Activated CD4-positive, alpha-beta T cell treated with anti-CD3 and anti-CD28 coated beads, Interleukin-2, amount 50 U/mL, for 4 hours (primary cell): ENCODE results near the gene MPHOSPH6.
A peak's percentile ranks its signal among the peaks of the same experiment; 100 is the strongest.
"Not testable (repeated sequence)": the region's sequence is repeated elsewhere in the genome, so short reads cannot be mapped to it uniquely, and the experiment has no call there.

Source experiments
- DNase-seq, 2 experiments: peaks; one replicate each; pipeline ENCODE4 v3.0.0-alpha.2; 2020

MPHOSPH6 gene

DNA sequence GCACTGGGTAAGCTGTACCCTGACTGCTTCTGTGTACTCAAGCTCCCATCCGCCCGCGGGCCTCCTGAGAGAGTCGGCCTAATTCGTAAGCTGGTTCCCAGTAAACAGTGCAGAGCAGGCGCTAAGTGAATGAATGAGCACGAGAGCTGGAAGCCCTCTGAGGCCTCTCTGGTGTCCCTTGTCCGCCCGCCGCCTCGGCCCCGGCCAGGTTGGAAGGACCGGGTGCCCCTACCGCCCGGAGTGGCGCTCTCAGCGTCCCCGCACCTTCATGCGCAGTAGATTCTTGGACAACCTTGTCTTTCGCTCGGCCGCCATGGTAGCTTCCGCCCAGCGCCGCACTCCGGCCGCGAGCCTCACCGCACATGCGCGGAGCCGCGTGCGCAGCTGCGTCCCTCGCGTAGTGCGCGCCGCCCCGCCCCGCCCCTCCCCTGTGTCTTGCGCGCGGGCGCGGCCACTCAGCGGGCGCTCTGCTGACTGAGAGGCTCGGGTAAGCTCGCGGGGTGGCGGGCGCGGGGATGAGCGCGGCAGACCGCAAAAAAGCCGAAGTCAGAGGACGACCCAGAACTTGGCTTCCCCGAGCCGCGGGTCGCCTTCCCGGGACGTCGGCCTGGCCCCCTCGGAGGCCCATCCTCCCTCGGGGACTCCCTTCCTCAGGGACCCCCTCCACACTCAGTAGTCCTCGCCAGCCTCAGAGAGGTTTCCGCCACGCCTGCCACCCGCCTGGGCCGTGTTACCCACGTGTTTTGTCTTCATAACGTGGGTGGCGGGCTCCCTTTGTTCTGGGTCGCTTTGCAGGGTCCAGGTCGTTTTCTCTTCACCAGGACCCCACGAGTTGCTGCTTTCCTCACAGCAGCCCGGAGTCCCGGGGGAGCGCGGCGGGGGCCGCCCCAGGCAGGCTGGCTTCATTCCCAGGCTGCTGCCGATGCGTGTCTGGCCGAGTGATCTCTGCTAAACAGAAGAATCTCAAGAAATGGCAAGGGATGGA is at the start of gene MPHOSPH6:
TSS of gene MPHOSPH6 (minus strand) at position 364 of the 985 bp plus-strand sequence. CDS start at position 315, 49 bp downstream.
- peak; percentile 85 to 88 for DNase-seq

DNA sequence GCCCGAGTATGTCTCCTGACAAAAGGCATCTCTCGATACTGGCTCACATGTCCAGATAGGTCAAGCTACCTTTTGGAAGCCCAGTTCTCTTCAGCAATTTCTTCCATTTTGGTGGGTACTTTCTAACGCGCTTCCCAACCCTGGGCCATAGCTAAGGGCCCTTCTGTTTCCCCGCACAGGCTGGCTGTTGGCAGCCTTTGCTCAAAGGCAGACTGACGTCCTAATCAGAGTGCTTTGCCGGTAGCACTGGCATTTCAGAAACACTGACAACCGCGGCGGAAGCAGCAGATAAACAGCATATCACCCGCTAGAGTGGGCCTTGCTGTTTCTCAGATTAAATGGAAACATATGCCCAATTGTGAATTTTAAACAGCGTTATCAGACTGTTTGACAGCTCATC is 49.3 kb upstream of the MPHOSPH6 start:
- DNase-seq, result no peak

GRCh38 chr16:82209314-82209713 is 39.3 kb upstream of the MPHOSPH6 start:
- DNase-seq, result not testable (repeated sequence)

DNA sequence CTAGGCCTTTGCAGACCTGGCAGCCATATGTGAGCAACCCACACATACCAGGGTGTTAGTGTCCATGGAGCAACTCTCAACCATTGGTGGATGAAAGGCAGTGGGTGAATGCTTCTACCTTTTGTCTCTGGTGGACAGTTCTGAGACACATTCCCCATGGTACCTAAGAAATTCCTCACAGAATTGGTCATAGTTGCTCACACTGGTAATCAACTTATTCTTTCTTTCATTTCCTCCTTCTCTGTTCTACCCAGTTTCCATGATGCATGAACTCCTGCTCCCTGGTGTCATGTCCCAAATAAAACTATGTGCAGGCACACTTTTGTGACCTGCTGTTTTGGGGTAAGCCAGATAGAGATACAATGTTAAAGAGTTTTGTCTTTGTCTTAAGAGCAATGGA is 33.2 kb upstream of the MPHOSPH6 start:
- no peak for DNase-seq

DNA sequence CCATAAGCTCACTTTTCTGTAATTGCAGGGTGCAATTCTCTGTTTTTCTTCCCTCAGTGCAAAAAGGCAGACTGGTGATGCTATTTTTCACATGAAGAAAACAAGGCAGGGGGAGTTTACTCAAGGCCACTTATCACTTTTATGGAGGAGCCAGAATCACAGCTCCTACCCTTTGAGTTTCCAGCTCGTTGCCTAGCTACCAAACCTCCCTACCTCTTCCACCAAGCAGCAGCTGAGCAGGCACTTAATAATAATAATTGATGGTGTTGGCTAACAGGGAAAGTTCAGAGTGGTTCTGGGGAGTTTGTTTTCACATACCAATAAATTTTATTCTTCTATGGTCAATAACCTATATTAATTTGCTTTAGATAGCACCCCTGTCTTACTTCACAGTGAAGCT is 31.9 kb upstream of the MPHOSPH6 start:
- DNase-seq, result no peak

DNA sequence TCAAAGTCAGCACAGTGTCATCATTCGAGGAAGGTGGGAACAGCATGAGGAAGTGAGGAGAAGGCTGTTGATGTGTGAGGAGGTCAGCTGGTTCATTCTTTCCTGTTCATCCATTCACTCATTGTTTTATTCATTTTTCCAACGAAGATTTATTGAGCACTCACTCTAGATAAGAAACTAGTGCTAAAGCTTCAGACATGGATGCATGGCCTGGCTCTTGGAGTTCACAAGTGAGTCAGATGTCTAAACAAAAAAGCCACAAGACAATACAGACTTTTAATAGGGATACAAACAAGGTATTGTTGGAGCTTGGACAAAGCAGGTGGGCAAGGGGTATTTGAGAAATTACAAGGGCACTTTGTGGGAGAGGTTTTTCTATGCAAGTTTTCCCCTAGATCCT is 31.3 kb upstream of the MPHOSPH6 start:
- no peak for DNase-seq

DNA sequence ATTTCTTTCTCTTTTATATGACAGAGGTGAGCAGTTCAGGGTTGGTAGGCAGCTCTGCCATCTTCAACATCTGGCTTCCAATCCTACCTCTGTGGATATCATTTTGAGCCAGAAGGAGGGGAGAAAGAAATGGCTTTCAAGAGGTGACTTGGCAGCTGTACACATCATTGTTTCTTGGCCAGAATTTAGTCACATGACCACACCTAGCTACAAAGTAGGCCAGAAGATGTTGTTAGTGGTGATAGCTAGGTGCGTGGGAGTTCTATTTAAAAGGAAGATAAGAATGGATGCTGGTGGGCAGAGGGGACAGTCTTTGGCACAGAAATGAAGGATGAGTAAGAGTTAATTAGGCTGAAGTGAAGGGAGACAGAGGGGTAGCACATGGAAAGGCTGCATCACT is 29.2 kb upstream of the MPHOSPH6 start:
- no peak for DNase-seq

GRCh38 chr16:82197540-82198240 is 27.7 kb upstream of the MPHOSPH6 start:
- no peak for DNase-seq

DNA sequence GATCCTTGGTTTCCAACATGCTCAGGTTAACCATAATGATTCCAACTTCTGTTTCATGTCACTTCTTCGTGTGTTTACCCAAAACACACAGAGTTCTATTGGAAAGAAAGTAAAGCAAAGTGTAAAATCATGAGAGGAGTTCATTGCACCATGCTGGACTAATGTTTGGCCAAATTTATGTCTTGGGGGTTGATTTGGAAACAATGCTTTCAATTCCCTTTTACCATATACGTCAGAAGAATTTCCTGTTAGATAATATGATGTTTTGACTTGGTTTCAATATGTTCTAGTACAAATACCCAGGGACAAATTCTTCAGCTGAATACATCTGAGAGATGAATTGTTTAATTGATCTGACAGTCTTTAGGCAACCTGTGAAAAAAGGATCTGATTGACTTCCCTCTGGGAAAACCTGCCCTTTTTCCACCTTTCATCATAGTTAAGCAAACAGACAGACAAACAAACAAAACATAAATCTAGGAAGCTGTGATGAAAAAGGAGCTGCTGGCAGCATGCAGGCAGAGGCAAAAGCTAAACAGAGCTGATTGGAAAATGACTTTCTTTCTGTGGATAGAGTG is 26.0 kb upstream of the MPHOSPH6 start:
- no peak for DNase-seq

GRCh38 chr16:82194086-82194485 is 24.1 kb upstream of the MPHOSPH6 start:
- DNase-seq, result no peak

DNA sequence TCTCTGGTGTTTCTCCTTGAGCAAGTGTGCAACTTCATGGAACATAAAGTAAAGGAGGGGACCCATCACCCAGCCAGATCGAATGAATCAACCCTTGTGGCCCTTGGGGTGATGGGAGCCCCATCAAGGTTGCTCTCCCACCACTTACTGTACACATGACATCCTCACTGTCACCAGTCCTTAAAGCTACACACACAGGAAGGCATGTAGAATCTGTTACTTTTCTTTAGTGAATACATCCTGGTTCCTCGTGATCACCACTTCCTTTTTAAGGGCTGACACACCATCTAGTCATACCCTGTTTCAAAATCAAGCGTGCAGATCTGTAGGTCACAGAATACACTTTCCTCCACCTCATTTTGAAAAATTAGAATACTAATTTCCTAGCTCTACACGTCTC is 22.6 kb upstream of the MPHOSPH6 start:
- DNase-seq, result no peak

- DNase-seq, result no peak
Measured at GRCh38 chr16:82190386-82190785, 20.4 kb upstream of the MPHOSPH6 start.

GRCh38 chr16:82187829-82188228 is 17.8 kb upstream of the MPHOSPH6 start:
- no peak for DNase-seq

DNA sequence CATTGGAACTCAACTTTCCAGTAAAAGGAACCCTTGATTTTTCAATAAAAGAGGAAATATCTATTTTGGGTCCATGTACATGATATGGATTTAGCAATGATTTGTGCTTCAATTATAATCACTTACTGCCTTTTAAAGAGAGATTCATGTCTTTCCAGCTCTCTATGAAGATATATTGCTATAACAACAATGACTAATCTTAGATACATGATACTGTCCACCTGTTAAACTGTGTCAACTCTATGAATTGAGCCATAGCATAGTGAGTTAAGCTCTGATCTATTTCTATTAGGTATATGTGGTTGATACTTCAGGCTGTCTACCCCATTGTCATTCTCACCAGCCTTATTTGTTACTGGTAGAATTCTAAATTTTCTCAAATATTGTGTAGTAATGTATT is 15.0 kb upstream of the MPHOSPH6 start:
- DNase-seq, result no peak

- no peak for DNase-seq
Measured at GRCh38 chr16:82184213-82184612, 14.2 kb upstream of the MPHOSPH6 start.

GRCh38 chr16:82183004-82183397 is 13.0 kb upstream of the MPHOSPH6 start:
- DNase-seq, result no peak

DNA sequence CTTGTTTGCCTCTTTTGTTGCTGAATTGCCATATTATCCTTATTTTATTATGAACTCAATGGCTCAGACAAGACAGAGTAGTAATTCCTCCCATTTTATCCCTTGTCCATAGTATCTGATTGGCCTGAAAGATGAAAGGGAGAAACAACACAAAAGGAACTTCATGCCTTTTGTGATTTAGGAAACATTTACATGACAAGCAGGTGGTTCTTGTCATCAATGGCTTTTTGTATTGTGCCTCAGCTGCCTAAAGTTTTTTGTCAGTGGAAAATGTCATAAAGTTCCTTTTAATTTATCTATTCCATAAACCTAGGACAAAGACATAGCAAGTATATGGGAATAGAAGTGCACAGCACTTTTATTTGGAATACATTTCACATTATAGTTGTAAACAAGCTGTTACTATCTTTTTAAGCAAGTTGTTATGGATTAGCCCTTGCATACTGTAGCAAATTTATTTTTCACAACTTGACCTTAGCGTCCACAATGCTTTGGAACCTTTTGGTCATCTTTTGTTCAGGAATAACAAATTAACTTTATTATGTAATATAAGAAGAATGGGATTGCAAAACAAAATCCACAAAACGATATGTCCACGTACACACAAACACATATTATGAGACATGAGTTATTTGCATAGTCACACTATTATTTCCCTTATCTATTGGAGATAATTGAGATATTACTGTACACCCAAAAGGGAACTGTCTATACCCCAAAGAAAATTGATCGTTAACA is 12.4 kb upstream of the MPHOSPH6 start:
- DNase-seq, result no peak

DNA sequence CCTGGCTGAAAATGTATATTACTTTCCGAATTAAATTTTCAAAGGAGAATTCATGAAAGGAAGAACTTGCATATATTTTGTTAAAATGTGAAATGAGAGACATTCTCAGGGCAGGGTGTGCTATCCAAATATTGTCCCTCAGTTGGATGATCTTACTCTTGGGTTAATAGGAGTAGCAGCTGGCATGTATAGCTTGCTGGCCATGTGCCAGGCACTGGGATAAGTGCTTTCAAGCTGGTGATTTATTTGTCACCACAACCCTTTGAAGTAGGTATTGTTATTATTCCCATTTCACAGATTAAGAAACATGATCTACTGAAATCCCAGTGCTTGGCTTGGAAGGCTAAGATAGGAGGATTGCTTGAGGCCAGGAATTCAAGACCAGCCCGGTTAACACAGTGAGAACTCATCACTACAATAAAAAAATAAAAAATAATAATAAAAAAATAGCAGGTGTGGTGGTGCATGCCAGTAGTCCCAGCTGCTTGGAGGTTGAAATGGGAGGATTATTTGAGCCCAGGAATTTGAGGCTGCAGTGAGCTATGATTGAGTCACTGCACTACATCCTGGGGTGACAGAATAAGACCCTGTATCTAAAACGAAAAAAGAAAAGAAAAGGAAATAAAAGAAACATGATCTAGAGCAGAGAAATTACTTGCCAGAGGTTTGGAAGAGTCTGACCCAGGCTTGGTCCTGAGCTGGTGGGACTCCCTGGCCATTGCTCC is 11.6 kb upstream of the MPHOSPH6 start:
- no peak for DNase-seq

- DNase-seq, result no peak
Measured at GRCh38 chr16:82178352-82178751, 8.3 kb upstream of the MPHOSPH6 start.

DNA sequence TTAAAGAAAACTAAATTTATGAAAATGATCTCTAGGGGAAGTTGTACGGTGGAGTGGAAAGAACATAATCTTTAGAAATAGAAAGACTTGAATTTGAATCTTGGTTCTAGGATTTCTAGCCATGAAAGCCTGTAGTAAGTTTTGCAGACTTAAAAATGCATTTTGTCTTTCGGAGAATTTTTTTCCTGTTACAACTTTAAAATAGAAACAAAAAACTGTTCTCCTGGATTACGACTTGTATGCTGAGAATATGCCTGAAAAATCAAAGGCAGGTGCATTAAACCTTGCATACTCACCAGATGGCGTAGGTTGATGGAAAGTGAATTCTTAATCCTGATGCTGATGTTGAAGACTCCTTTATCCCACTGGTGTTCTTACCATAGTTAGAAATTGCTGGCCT is 7.5 kb upstream of the MPHOSPH6 start:
- DNase-seq, result no peak

DNA sequence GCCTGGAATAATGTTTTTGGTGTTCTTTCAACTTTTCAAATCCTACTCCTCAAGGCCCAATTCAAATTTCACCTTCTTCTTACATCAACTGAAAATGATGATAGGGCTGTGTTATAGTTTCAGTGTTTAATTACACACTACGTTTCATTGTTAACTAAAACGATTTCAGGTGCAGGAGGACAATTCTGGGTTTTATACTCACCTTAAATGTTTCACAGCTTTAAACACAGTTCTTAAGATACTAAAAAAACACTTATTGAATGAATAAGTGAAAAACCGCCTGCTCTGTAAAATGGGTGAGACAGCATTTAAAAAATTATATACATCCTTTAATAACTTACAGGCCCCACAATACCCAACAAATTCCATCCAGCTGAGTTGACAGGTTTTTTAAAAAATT is 6.2 kb upstream of the MPHOSPH6 start:
- no peak for DNase-seq

GRCh38 chr16:82175627-82176026 is 5.6 kb upstream of the MPHOSPH6 start:
- no peak for DNase-seq
